DMS 273 (cell line): ENCODE measurements around the gene CA5A.
"Not testable (repeated sequence)": the region's sequence is repeated elsewhere in the genome, so short reads cannot be mapped to it uniquely, and the experiment has no call there.

ENCODE experiments used
- DNase-seq: peaks from one replicate; lab custom pipeline; 2025; ENCODE audit not compliant: unreplicated experiment; lab: John Stamatoyannopoulos, UW

The CA5A gene

GRCh38 chr16:87936375-87937230 is at the start of gene CA5A:
Gene CA5A, minus strand, starts transcription at chr16:87936529. Its CDS starts 79 bp downstream, at chr16:87936450.
- no peak for DNase-seq

- DNase-seq: not testable (repeated sequence)
These were observed 49.2 kb upstream of the CA5A start for GRCh38 chr16:87985493-87985892.

- DNase-seq: no peak
These were observed 48.4 kb upstream of the CA5A start for GRCh38 chr16:87984632-87985267.

GRCh38 chr16:87984180-87984579 is 47.9 kb upstream of the CA5A start:
- DNase-seq: not testable (repeated sequence)

- DNase-seq: not testable (repeated sequence)
These were observed 47.4 kb upstream of the CA5A start for GRCh38 chr16:87983737-87984097.

GRCh38 chr16:87983072-87983736 is 46.9 kb upstream of the CA5A start:
- DNase-seq: peak; percentile 16

GRCh38 chr16:87982581-87983041 is 46.3 kb upstream of the CA5A start:
- DNase-seq: no peak

- DNase-seq: not testable (repeated sequence)
These were observed 45.0 kb upstream of the CA5A start for GRCh38 chr16:87981376-87981775.

- peak; percentile 54 for DNase-seq
These were observed 43.7 kb upstream of the CA5A start for GRCh38 chr16:87979911-87980630.

- peak; percentile 65 for DNase-seq
These were observed 43.0 kb upstream of the CA5A start for GRCh38 chr16:87979352-87979751.

- no peak for DNase-seq
These were observed 41.8 kb upstream of the CA5A start for GRCh38 chr16:87978127-87978526.

GRCh38 chr16:87976665-87977064 is 40.3 kb upstream of the CA5A start:
- DNase-seq: no peak

- DNase-seq: no peak
These were observed 37.8 kb upstream of the CA5A start for GRCh38 chr16:87974178-87974577.

GRCh38 chr16:87973717-87974116 is 37.4 kb upstream of the CA5A start:
- DNase-seq: no peak

- peak; percentile 29 for DNase-seq
These were observed 35.6 kb upstream of the CA5A start for GRCh38 chr16:87971933-87972332.

- peak; percentile 20 for DNase-seq
These were observed 33.9 kb upstream of the CA5A start for GRCh38 chr16:87970186-87970585.

GRCh38 chr16:87968541-87968940 is 32.2 kb upstream of the CA5A start:
- no peak for DNase-seq

GRCh38 chr16:87966685-87967185 is 30.4 kb upstream of the CA5A start:
- peak; percentile 20 for DNase-seq

- no peak for DNase-seq
These were observed 29.8 kb upstream of the CA5A start for GRCh38 chr16:87966064-87966645.

GRCh38 chr16:87965417-87965816 is 29.1 kb upstream of the CA5A start:
- DNase-seq: no peak
